Measurements from ENCODE around the gene DPP6. TPM values are rescaled to one million over a fixed set of nuclear protein-coding genes. Genes with fewer than 3 reads are reported as not detected.
"Not testable (repeated sequence)": the region's sequence is repeated elsewhere in the genome, so short reads cannot be mapped to it uniquely, and the experiment has no call there.

The DPP6 gene
- total RNA-seq, 2 experiments from 2014 or later = not detected

- H3K36me3 Mint-ChIP-seq (ENCODE audit: low read depth); H3K27ac Mint-ChIP-seq; H3K4me3 Mint-ChIP-seq; H3K27me3 Mint-ChIP-seq; H3K9me3 Mint-ChIP-seq (ENCODE audit: low read depth); CTCF ChIA-PET; intact Hi-C loops (cut with DNase I, micrococcal nuclease); ATAC-seq; H3K4me1 Mint-ChIP-seq; POLR2A ChIA-PET; DNase-seq: not testable (repeated sequence)
These were observed 39.9 kb downstream of the DPP6 start for GRCh38 chr7:154092093-154092492.

GRCh38 chr7:154095201-154095600, 43.0 kb downstream of the DPP6 start:
- POLR2A ChIA-PET; H3K27ac Mint-ChIP-seq; H3K4me3 Mint-ChIP-seq; H3K36me3 Mint-ChIP-seq (ENCODE audit: low read depth); CTCF ChIA-PET; H3K4me1 Mint-ChIP-seq; H3K27me3 Mint-ChIP-seq; DNase-seq; ATAC-seq; intact Hi-C loops (cut with DNase I, micrococcal nuclease); H3K9me3 Mint-ChIP-seq (ENCODE audit: low read depth): not testable (repeated sequence)

- H3K4me3 Mint-ChIP-seq; H3K4me1 Mint-ChIP-seq; DNase-seq; intact Hi-C loops (cut with DNase I, micrococcal nuclease); CTCF ChIA-PET; H3K9me3 Mint-ChIP-seq (ENCODE audit: low read depth); POLR2A ChIA-PET; ATAC-seq; H3K27ac Mint-ChIP-seq; H3K36me3 Mint-ChIP-seq (ENCODE audit: low read depth); H3K27me3 Mint-ChIP-seq: not testable (repeated sequence)
These were observed 52.9 kb downstream of the DPP6 start for GRCh38 chr7:154105063-154105462.

- ATAC-seq; intact Hi-C loops (cut with DNase I, micrococcal nuclease); CTCF ChIA-PET; H3K27ac Mint-ChIP-seq; DNase-seq; H3K4me3 Mint-ChIP-seq; H3K27me3 Mint-ChIP-seq; H3K4me1 Mint-ChIP-seq; H3K36me3 Mint-ChIP-seq (ENCODE audit: low read depth); H3K9me3 Mint-ChIP-seq (ENCODE audit: low read depth); POLR2A ChIA-PET: not testable (repeated sequence)
These were observed 57.4 kb downstream of the DPP6 start for GRCh38 chr7:154109615-154110014.

- H3K4me1 Mint-ChIP-seq; intact Hi-C loops (cut with DNase I, micrococcal nuclease); ATAC-seq; POLR2A ChIA-PET; CTCF ChIA-PET; H3K27me3 Mint-ChIP-seq; DNase-seq; H3K9me3 Mint-ChIP-seq (ENCODE audit: low read depth); H3K36me3 Mint-ChIP-seq (ENCODE audit: low read depth); H3K4me3 Mint-ChIP-seq; H3K27ac Mint-ChIP-seq: not testable (repeated sequence)
These were observed 61.6 kb downstream of the DPP6 start for GRCh38 chr7:154113732-154114351.

- DNase-seq; H3K36me3 Mint-ChIP-seq (ENCODE audit: low read depth); H3K27me3 Mint-ChIP-seq; H3K4me1 Mint-ChIP-seq; CTCF ChIA-PET; H3K27ac Mint-ChIP-seq; H3K9me3 Mint-ChIP-seq (ENCODE audit: low read depth); H3K4me3 Mint-ChIP-seq; intact Hi-C loops (cut with DNase I, micrococcal nuclease); POLR2A ChIA-PET; ATAC-seq: not testable (repeated sequence)
These were observed 65.5 kb downstream of the DPP6 start for GRCh38 chr7:154117411-154118390.

GRCh38 chr7:154120825-154121224, 68.6 kb downstream of the DPP6 start:
- POLR2A ChIA-PET; H3K36me3 Mint-ChIP-seq (ENCODE audit: low read depth); H3K9me3 Mint-ChIP-seq (ENCODE audit: low read depth); ATAC-seq; intact Hi-C loops (cut with DNase I, micrococcal nuclease); H3K27me3 Mint-ChIP-seq; CTCF ChIA-PET; DNase-seq; H3K27ac Mint-ChIP-seq; H3K4me3 Mint-ChIP-seq; H3K4me1 Mint-ChIP-seq: not testable (repeated sequence)

GRCh38 chr7:154122720-154123119, 70.5 kb downstream of the DPP6 start:
- H3K36me3 Mint-ChIP-seq (ENCODE audit: low read depth); H3K4me3 Mint-ChIP-seq; POLR2A ChIA-PET; intact Hi-C loops (cut with DNase I, micrococcal nuclease); H3K4me1 Mint-ChIP-seq; H3K27me3 Mint-ChIP-seq; ATAC-seq; DNase-seq; CTCF ChIA-PET; H3K27ac Mint-ChIP-seq; H3K9me3 Mint-ChIP-seq (ENCODE audit: low read depth): not testable (repeated sequence)

- H3K4me1 Mint-ChIP-seq; H3K27me3 Mint-ChIP-seq; H3K4me3 Mint-ChIP-seq; DNase-seq; intact Hi-C loops (cut with DNase I, micrococcal nuclease); H3K36me3 Mint-ChIP-seq (ENCODE audit: low read depth); CTCF ChIA-PET; POLR2A ChIA-PET; ATAC-seq; H3K27ac Mint-ChIP-seq; H3K9me3 Mint-ChIP-seq (ENCODE audit: low read depth): not testable (repeated sequence)
These were observed 71.2 kb downstream of the DPP6 start for GRCh38 chr7:154123397-154123796.

GRCh38 chr7:154129142-154129541, 76.9 kb downstream of the DPP6 start:
- H3K27ac Mint-ChIP-seq; POLR2A ChIA-PET; H3K4me3 Mint-ChIP-seq; H3K36me3 Mint-ChIP-seq (ENCODE audit: low read depth); DNase-seq; ATAC-seq; H3K4me1 Mint-ChIP-seq; CTCF ChIA-PET; intact Hi-C loops (cut with DNase I, micrococcal nuclease); H3K27me3 Mint-ChIP-seq; H3K9me3 Mint-ChIP-seq (ENCODE audit: low read depth): not testable (repeated sequence)

GRCh38 chr7:154132617-154133016, 80.4 kb downstream of the DPP6 start:
- CTCF ChIA-PET; H3K27ac Mint-ChIP-seq; intact Hi-C loops (cut with DNase I, micrococcal nuclease); H3K4me3 Mint-ChIP-seq; H3K27me3 Mint-ChIP-seq; DNase-seq; ATAC-seq; POLR2A ChIA-PET; H3K4me1 Mint-ChIP-seq; H3K36me3 Mint-ChIP-seq (ENCODE audit: low read depth): not testable (repeated sequence)
- H3K9me3 Mint-ChIP-seq (ENCODE audit: low read depth) = peaks cover 12% of the 10 kb centered on the region

GRCh38 chr7:154133703-154134277, 81.6 kb downstream of the DPP6 start:
- H3K36me3 Mint-ChIP-seq (ENCODE audit: low read depth); H3K27ac Mint-ChIP-seq; H3K4me3 Mint-ChIP-seq; CTCF ChIA-PET; intact Hi-C loops (cut with DNase I, micrococcal nuclease); ATAC-seq; H3K27me3 Mint-ChIP-seq; H3K4me1 Mint-ChIP-seq; POLR2A ChIA-PET; DNase-seq: not testable (repeated sequence)
- peaks cover 12% of the 10 kb centered on the region for H3K9me3 Mint-ChIP-seq (ENCODE audit: low read depth)
